ENCODE data around the gene PHLDB3.
A peak's percentile ranks its signal among the peaks of the same experiment; 100 is the strongest.
"Not testable (repeated sequence)": the region's sequence is repeated elsewhere in the genome, so short reads cannot be mapped to it uniquely, and the experiment has no call there.

The PHLDB3 gene

GRCh38 chr19:43532962-43533545 is 28.5 kb upstream of the PHLDB3 start, which contains the start of gene ZNF575:
Gene ZNF575, plus strand, starts transcription at chr19:43533188. Its CDS starts 1,235 bp downstream, at chr19:43534423.
- DNase-seq = peak; percentile 91
- in situ Hi-C loops (cut with HindIII; ENCODE audit: low pct_ligation_motif_present, low pct_unique_long_range_greater_than_20kb, low sequenced_read_pairs) = no loop called here

GRCh38 chr19:43532571-43532961 is 28.0 kb upstream of the PHLDB3 start:
- peak; percentile 69 for DNase-seq
- in situ Hi-C loops (cut with HindIII; ENCODE audit: low pct_ligation_motif_present, low pct_unique_long_range_greater_than_20kb, low sequenced_read_pairs) = no loop called here

- in situ Hi-C loops (cut with HindIII; ENCODE audit: low pct_ligation_motif_present, low pct_unique_long_range_greater_than_20kb, low sequenced_read_pairs) = no loop called here
Observed at GRCh38 chr19:43527860-43528622, 23.5 kb upstream of the PHLDB3 start.

GRCh38 chr19:43526884-43527859 is 22.6 kb upstream of the PHLDB3 start, which contains the start of gene ETHE1:
Gene ETHE1, minus strand, starts transcription at chr19:43527201. Its CDS starts 24 bp downstream, at chr19:43527177.
- DNase-seq = peak; percentile 62
- in situ Hi-C loops (cut with HindIII; ENCODE audit: low pct_ligation_motif_present, low pct_unique_long_range_greater_than_20kb, low sequenced_read_pairs) = no loop called here

More at GRCh38 chr19:43527860-43528622, 23.5 kb upstream of the PHLDB3 start:
- DNase-seq = peak; percentile 71

GRCh38 chr19:43525836-43526771 is 21.6 kb upstream of the PHLDB3 start:
- DNase-seq = no peak
- in situ Hi-C loops (cut with HindIII; ENCODE audit: low pct_ligation_motif_present, low pct_unique_long_range_greater_than_20kb, low sequenced_read_pairs) = no loop called here

- no peak for DNase-seq
- in situ Hi-C loops (cut with HindIII; ENCODE audit: low pct_ligation_motif_present, low pct_unique_long_range_greater_than_20kb, low sequenced_read_pairs) = no loop called here
Observed at GRCh38 chr19:43524922-43525835, 20.6 kb upstream of the PHLDB3 start.

- DNase-seq; in situ Hi-C loops (cut with HindIII; ENCODE audit: low pct_ligation_motif_present, low pct_unique_long_range_greater_than_20kb, low sequenced_read_pairs): not testable (repeated sequence)
Observed at GRCh38 chr19:43523696-43524095, 19.1 kb upstream of the PHLDB3 start.

- no peak for DNase-seq
- in situ Hi-C loops (cut with HindIII; ENCODE audit: low pct_ligation_motif_present, low pct_unique_long_range_greater_than_20kb, low sequenced_read_pairs) = no loop called here
Observed at GRCh38 chr19:43522929-43523328, 18.4 kb upstream of the PHLDB3 start.

GRCh38 chr19:43519436-43520088 is 15.0 kb upstream of the PHLDB3 start:
- in situ Hi-C loops (cut with HindIII; ENCODE audit: low pct_ligation_motif_present, low pct_unique_long_range_greater_than_20kb, low sequenced_read_pairs) = no loop called here

GRCh38 chr19:43518051-43518450 is 13.5 kb upstream of the PHLDB3 start:
- no peak for DNase-seq
- in situ Hi-C loops (cut with HindIII; ENCODE audit: low pct_ligation_motif_present, low pct_unique_long_range_greater_than_20kb, low sequenced_read_pairs) = no loop called here

More at GRCh38 chr19:43519436-43520088, 15.0 kb upstream of the PHLDB3 start:
- peak; percentile 74 for DNase-seq

GRCh38 chr19:43512399-43512798 is 7.9 kb upstream of the PHLDB3 start:
- in situ Hi-C loops (cut with HindIII; ENCODE audit: low pct_ligation_motif_present, low pct_unique_long_range_greater_than_20kb, low sequenced_read_pairs); DNase-seq: not testable (repeated sequence)

GRCh38 chr19:43511324-43511723 is 6.8 kb upstream of the PHLDB3 start:
- no peak for DNase-seq
- in situ Hi-C loops (cut with HindIII; ENCODE audit: low pct_ligation_motif_present, low pct_unique_long_range_greater_than_20kb, low sequenced_read_pairs) = no loop called here

- DNase-seq = no peak
- in situ Hi-C loops (cut with HindIII; ENCODE audit: low pct_ligation_motif_present, low pct_unique_long_range_greater_than_20kb, low sequenced_read_pairs) = no loop called here
Observed at GRCh38 chr19:43510713-43511112, 6.2 kb upstream of the PHLDB3 start.

GRCh38 chr19:43507880-43508279 is 3.3 kb upstream of the PHLDB3 start:
- no peak for DNase-seq
- in situ Hi-C loops (cut with HindIII; ENCODE audit: low pct_ligation_motif_present, low pct_unique_long_range_greater_than_20kb, low sequenced_read_pairs) = no loop called here

- DNase-seq = no peak
- in situ Hi-C loops (cut with HindIII; ENCODE audit: low pct_ligation_motif_present, low pct_unique_long_range_greater_than_20kb, low sequenced_read_pairs) = no loop called here
Observed at GRCh38 chr19:43506629-43507028, 2.1 kb upstream of the PHLDB3 start.

GRCh38 chr19:43505941-43506340 is 1.4 kb upstream of the PHLDB3 start:
- in situ Hi-C loops (cut with HindIII; ENCODE audit: low pct_ligation_motif_present, low pct_unique_long_range_greater_than_20kb, low sequenced_read_pairs) = no loop called here
- no peak for DNase-seq

GRCh38 chr19:43505186-43505456 is 575 bp upstream of the PHLDB3 start:
- in situ Hi-C loops (cut with HindIII; ENCODE audit: low pct_ligation_motif_present, low pct_unique_long_range_greater_than_20kb, low sequenced_read_pairs) = no loop called here
- DNase-seq = no peak

All from ACHN (cell line).